Measurements from ENCODE around the gene NRIP1. TPM values are rescaled to one million over a fixed set of nuclear protein-coding genes. Genes with fewer than 3 reads are reported as not detected.
A peak's percentile ranks its signal among the peaks of the same experiment; 100 is the strongest.

NRIP1 gene
- total RNA-seq, 2 donors from 2014 or later = 29.9 to 35.9 TPM

DNA sequence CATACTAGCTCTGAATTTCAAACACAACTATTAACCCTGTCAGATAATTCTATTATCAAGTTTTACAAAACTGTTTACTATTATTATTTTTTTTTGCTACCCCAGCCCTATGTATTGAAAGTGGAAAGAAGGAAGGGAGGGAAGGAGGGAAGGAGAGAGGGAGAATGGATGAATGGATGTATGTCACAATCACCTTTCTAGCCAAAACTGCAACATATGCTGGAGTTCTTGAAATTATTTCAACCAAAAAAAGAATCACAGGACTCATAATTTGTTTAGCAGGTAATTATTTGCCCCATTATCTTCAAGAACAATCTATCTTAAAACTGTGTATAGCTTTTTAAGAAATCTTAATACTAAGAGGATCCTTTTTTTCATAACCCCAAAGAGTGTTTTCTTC is 5.4 kb downstream of the NRIP1 start:
- Histone ChIP-seq H3K4me3 (ENCODE audit: low read length) (peak overlapping the region; percentile 70), H3K9ac (ENCODE audit: extremely low read depth, low read length, poor library complexity, severe bottlenecking) (no peak overlapping the region), H3K4me1 (ENCODE audit: control insufficient read depth, insufficient read depth, low read length) (peaks cover 32% of the 10 kb centered on the region), H3K9me3 (ENCODE audit: control insufficient read depth, low read length) (no peaks in the 10 kb centered on the region), H3K27ac (ENCODE audit: low read depth, low read length) (no peak overlapping the region), H3K36me3 (ENCODE audit: control insufficient read depth, insufficient read depth, low read length) (no peaks in the 10 kb centered on the region), H3K27me3 (ENCODE audit: control insufficient read depth, insufficient read depth, low read length, poor library complexity, severe bottlenecking) (no peaks in the 10 kb centered on the region)
- no peaks in the 10 kb centered on the region for H3K9me3 Mint-ChIP-seq
- peaks cover 80% of the 10 kb centered on the region for H3K4me1 Mint-ChIP-seq
- no peak for DNase-seq
- no peaks in the 10 kb centered on the region for H3K36me3 Mint-ChIP-seq (ENCODE audit: low read depth)
- no peaks in the 10 kb centered on the region for H3K27me3 Mint-ChIP-seq (ENCODE audit: insufficient read depth)
- no peak overlapping the region for H3K27ac Mint-ChIP-seq
- H3K4me3 Mint-ChIP-seq = peak overlapping the region; percentile 29
- TF ChIP-seq, protein P1, sequence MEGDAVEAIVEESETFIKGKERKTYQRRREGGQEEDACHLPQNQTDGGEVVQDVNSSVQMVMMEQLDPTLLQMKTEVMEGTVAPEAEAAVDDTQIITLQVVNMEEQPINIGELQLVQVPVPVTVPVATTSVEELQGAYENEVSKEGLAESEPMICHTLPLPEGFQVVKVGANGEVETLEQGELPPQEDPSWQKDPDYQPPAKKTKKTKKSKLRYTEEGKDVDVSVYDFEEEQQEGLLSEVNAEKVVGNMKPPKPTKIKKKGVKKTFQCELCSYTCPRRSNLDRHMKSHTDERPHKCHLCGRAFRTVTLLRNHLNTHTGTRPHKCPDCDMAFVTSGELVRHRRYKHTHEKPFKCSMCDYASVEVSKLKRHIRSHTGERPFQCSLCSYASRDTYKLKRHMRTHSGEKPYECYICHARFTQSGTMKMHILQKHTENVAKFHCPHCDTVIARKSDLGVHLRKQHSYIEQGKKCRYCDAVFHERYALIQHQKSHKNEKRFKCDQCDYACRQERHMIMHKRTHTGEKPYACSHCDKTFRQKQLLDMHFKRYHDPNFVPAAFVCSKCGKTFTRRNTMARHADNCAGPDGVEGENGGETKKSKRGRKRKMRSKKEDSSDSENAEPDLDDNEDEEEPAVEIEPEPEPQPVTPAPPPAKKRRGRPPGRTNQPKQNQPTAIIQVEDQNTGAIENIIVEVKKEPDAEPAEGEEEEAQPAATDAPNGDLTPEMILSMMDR (conservative IDR thresholded peaks at IDR 0.05) = no peak

DNA sequence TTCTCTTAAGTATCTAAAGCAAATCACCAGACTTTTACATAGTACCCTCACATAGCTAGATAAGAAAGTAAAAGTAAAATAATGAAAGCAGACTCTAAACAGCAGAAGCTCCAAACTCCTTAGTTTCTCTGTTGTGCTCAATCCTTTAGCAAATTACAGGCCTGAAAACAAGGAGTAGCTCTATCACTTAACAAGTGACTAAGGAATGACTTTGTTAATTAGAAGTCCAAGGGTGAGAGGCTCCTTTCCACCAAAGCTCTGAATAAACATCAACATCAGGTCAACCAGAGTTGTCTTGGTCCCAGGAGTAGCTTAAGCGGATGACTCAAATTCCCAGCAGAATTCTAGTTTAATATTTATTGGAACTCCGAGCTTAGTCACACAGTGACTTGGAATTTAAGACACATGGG is 5.9 kb downstream of the NRIP1 start:
- Mint-ChIP-seq H3K4me1 (peaks cover 81% of the 10 kb centered on the region), H3K27ac (no peak overlapping the region), H3K9me3 (no peaks in the 10 kb centered on the region), H3K27me3 (ENCODE audit: insufficient read depth) (no peaks in the 10 kb centered on the region), H3K4me3 (peak overlapping the region; percentile 29), H3K36me3 (ENCODE audit: low read depth) (no peaks in the 10 kb centered on the region)
- Histone ChIP-seq H3K9me3 (ENCODE audit: control insufficient read depth, low read length) (no peaks in the 10 kb centered on the region), H3K36me3 (ENCODE audit: control insufficient read depth, insufficient read depth, low read length) (no peaks in the 10 kb centered on the region), H3K9ac (ENCODE audit: extremely low read depth, low read length, poor library complexity, severe bottlenecking) (peak overlapping the region; percentile 31), H3K27ac (ENCODE audit: low read depth, low read length) (no peak overlapping the region), H3K4me3 (ENCODE audit: low read length) (peak overlapping the region; percentile 70), H3K4me1 (ENCODE audit: control insufficient read depth, insufficient read depth, low read length) (peaks cover 32% of the 10 kb centered on the region), H3K27me3 (ENCODE audit: control insufficient read depth, insufficient read depth, low read length, poor library complexity, severe bottlenecking) (no peaks in the 10 kb centered on the region)
- DNase-seq = no peak
- 45 to 80% methylated on average over 1 to 2 of the region's 2 CpGs for WGBS, 2 experiments (ENCODE audit: insufficient coverage in 1 of 2, insufficient read length in 1 of 2)
- TF ChIP-seq, protein P1 (conservative IDR thresholded peaks at IDR 0.05) = no peak

DNA sequence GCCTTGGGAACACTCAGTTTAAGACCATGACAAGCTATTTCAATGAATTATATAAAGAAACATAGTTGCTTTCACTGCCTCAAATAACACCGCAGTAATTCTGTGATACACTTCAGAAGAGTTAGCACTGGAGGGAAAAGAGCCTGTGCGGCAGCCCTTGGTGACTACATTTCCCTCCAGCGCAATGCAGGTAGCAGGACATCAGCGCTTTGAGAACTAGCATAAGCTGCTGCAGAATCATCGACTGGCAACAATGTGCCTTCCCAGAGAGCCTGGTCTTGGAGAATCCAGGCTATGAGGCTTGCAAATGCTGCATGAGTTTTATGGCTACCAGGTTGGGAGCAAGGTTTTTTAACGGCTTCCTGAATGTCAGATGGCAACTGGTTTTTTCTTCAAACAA is 7.5 kb downstream of the NRIP1 start:
- H3K4me1 ChIP-seq (ENCODE audit: control insufficient read depth, insufficient read depth, low read length) = peaks cover 36% of the 10 kb centered on the region
- TF ChIP-seq, protein P1 (conservative IDR thresholded peaks at IDR 0.05) = no peak
- no peak overlapping the region for H3K4me3 Mint-ChIP-seq
- no peak overlapping the region for H3K27ac Mint-ChIP-seq
- H3K27ac ChIP-seq (ENCODE audit: low read depth, low read length) = no peak overlapping the region
- H3K9ac ChIP-seq (ENCODE audit: extremely low read depth, low read length, poor library complexity, severe bottlenecking) = no peak overlapping the region
- DNase-seq = peak; percentile 64
- no peaks in the 10 kb centered on the region for H3K9me3 ChIP-seq (ENCODE audit: control insufficient read depth, low read length)
- no peaks in the 10 kb centered on the region for H3K36me3 Mint-ChIP-seq (ENCODE audit: low read depth)
- WGBS, 2 experiments (ENCODE audit: insufficient coverage in 1 of 2, insufficient read length in 1 of 2) = 56 to 67% methylated on average over 6 of the region's 6 CpGs
- H3K4me3 ChIP-seq (ENCODE audit: low read length) = peak overlapping the region; percentile 32
- H3K36me3 ChIP-seq (ENCODE audit: control insufficient read depth, insufficient read depth, low read length) = no peaks in the 10 kb centered on the region
- H3K4me1 Mint-ChIP-seq = peaks cover 80% of the 10 kb centered on the region
- no peaks in the 10 kb centered on the region for H3K27me3 ChIP-seq (ENCODE audit: control insufficient read depth, insufficient read depth, low read length, poor library complexity, severe bottlenecking)
- no peaks in the 10 kb centered on the region for H3K27me3 Mint-ChIP-seq (ENCODE audit: insufficient read depth)
- H3K9me3 Mint-ChIP-seq = no peaks in the 10 kb centered on the region
